B cell (primary cell): Measurements from ENCODE around the gene GPR137B. TPM values are rescaled to one million over a fixed set of nuclear protein-coding genes. Genes with fewer than 3 reads are reported as not detected.

Source experiments
- ATAC-seq: fragments of 200-7000 bp; cut with Tn5 transposase; one replicate; pipeline ENCODE4 v1.10.0; 2021; ENCODE audit warnings: low read depth, mild to moderate bottlenecking, moderate number of reproducible peaks, moderate library complexity
- CTCF ChIA-PET: fragments of 350-600 bp; sonication (Branson Sonifier 250); formaldehyde crosslinking; loops from one replicate; lab custom pipeline; 2021; ENCODE audit warnings: antibody characterized with exemption, inconsistent platforms; lab: Charles Lee
- POLR2A ChIA-PET: fragments of 350-600 bp; sonication (Branson Sonifier 250); formaldehyde crosslinking; loops from one replicate; lab custom pipeline; 2021; ENCODE audit warnings: antibody characterized with exemption; lab: Charles Lee
- DNase-seq: peaks from one replicate; pipeline ENCODE4 v3.0.0; 2013
- H2AFZ ChIP-seq: 2 replicates; pipeline ENCODE4 v1.6.1; 2012; ENCODE audit warnings: mild to moderate bottlenecking, low read depth, low read length; ENCODE audit not compliant: insufficient read depth, poor library complexity, severe bottlenecking
- H3K27ac ChIP-seq, 2 donors: 1 replicate in 1 of 2; 2 replicates in 1 of 2; pipeline ENCODE4 v1.5.1; 2012 to 2013; ENCODE audit warnings: low read length in 2 of 2, mild to moderate bottlenecking in 2 of 2, moderate library complexity in 1 of 2
- H3K27me3 ChIP-seq, 4 experiments: fragments of 200-600 bp in 1 of 4; sonication (generic) in 1 of 4; replicated peaks in 1 of 4; 1 replicate in 2 of 4; 2 replicates in 2 of 4; pipeline versions ENCODE4 v1.6.1 to v1.7.0; 2013 to 2016; ENCODE audit warnings: low read length in 3 of 4, mild to moderate bottlenecking in 2 of 4, mixed read lengths in 1 of 4, moderate library complexity in 1 of 4; ENCODE audit not compliant: insufficient read depth in 4 of 4, control insufficient read depth in 3 of 4; ENCODE audit errors: control extremely low read depth in 1 of 4
- H3K36me3 ChIP-seq, 2 experiments: replicated peaks in 1 of 2; 1 replicate in 1 of 2; 2 replicates in 1 of 2; pipeline versions ENCODE4 v1.6.1 to v1.7.1; 2013; ENCODE audit warnings: low read length in 1 of 2; ENCODE audit not compliant: insufficient read depth in 2 of 2, control insufficient read depth in 1 of 2; ENCODE audit errors: control extremely low read depth in 1 of 2, extremely low read depth in 1 of 2
- H3K4me1 ChIP-seq, 2 donors: fragments of 200-600 bp in 1 of 2; sonication (generic) in 1 of 2; 1 replicate in 1 of 2; 2 replicates in 1 of 2; pipeline versions ENCODE4 v1.5.1 to v1.6.1; 2013 to 2017; ENCODE audit warnings: low read length in 2 of 2; ENCODE audit not compliant: control insufficient read depth in 2 of 2, insufficient read depth in 2 of 2
- H3K4me2 ChIP-seq: replicated peaks from 2 replicates; pipeline ENCODE3; 2012; ENCODE audit warnings: mild to moderate bottlenecking, low read depth, low read length; ENCODE audit not compliant: poor library complexity, severe bottlenecking
- H3K4me3 ChIP-seq, 5 experiments: fragments of 200-600 bp in 1 of 5; sonication (generic) in 1 of 5; 1 replicate in 3 of 5; 2 replicates in 2 of 5; pipeline versions ENCODE4 v1.5.1 to v1.7.0; 2011 to 2016; ENCODE audit warnings: low read length in 4 of 5, mild to moderate bottlenecking in 4 of 5, low read depth in 2 of 5, control low read depth in 1 of 5, moderate library complexity in 1 of 5; ENCODE audit not compliant: insufficient read depth in 1 of 5; ENCODE audit errors: control extremely low read depth in 1 of 5, extremely low read depth in 1 of 5
- H3K79me2 ChIP-seq: fragments of 200-600 bp; sonication (generic); one replicate; pipeline ENCODE4 v1.6.0; 2016; ENCODE audit warnings: low read length; ENCODE audit not compliant: control insufficient read depth, insufficient read depth
- H3K9ac ChIP-seq: fragments of 200-600 bp; sonication (generic); 2 replicates; pipeline ENCODE4 v1.6.1; 2017; ENCODE audit warnings: mild to moderate bottlenecking, low read length, moderate library complexity
- H3K9me3 ChIP-seq, 3 donors: one replicate each; pipeline versions ENCODE4 v1.6.1 to v1.7.1; 2013; ENCODE audit warnings: low read length in 2 of 3; ENCODE audit not compliant: control insufficient read depth in 2 of 3, insufficient read depth in 1 of 3; ENCODE audit errors: control extremely low read depth in 1 of 3
- H4K20me1 ChIP-seq: 2 replicates; pipeline ENCODE4 v1.6.0; 2012; ENCODE audit warnings: mild to moderate bottlenecking, low read length; ENCODE audit not compliant: insufficient read depth, control insufficient read depth, poor library complexity, severe bottlenecking
- H3K27ac Mint-ChIP-seq: one replicate; pipeline ENCODE4 v1.8.0; 2021; ENCODE audit warnings: mixed read lengths
- H3K27me3 Mint-ChIP-seq: one replicate; pipeline ENCODE4 v1.8.0; 2021; ENCODE audit warnings: mixed read lengths
- H3K4me1 Mint-ChIP-seq: one replicate; pipeline ENCODE4 v1.8.0; 2021; ENCODE audit warnings: mixed read lengths
- H3K4me3 Mint-ChIP-seq: one replicate; pipeline ENCODE4 v1.8.0; 2021; ENCODE audit warnings: mixed read lengths
- H3K9me3 Mint-ChIP-seq: one replicate; pipeline ENCODE4 v1.8.0; 2022; ENCODE audit warnings: mixed read lengths; ENCODE audit not compliant: insufficient read depth
- EZH2 ChIP-seq: IDR thresholded peaks from 2 replicates; pipeline ENCODE4 v1.6.1; 2012; ENCODE audit warnings: borderline replicate concordance, low read depth, mild to moderate bottlenecking, moderate library complexity, low read length; ENCODE audit not compliant: insufficient read depth, poor library complexity, severe bottlenecking
- WGBS: methylation state at CpG from one replicate; pipeline ENCODE4 v1.1.5; 2013; ENCODE audit warnings: missing lambda C conversion rate; ENCODE audit not compliant: insufficient coverage; 5-methylcytosine and 5-hydroxymethylcytosine counted together
- intact Hi-C: fragments of 100-400 bp; cut with micrococcal nuclease; formaldehyde crosslinking; loops from one replicate; pipeline ENCODE4 v1.10.0; 2022
- polyA plus RNA-seq: library from polyadenylated mRNA; depleted of rRNA; stranded (reverse); fragments of >200 nt; gene quantifications from 2 replicates; pipeline ENCODE4 v1.2.3, GENCODE V29; 2012
- total RNA-seq, 2 donors: library from RNA; stranded (reverse); fragments of 120-200 nt in 1 of 2; gene quantifications; 1 replicate in 1 of 2; 2 replicates in 1 of 2; pipeline versions ENCODE4 v1.2.3 to v1.2.4, GENCODE V29; 2013 to 2022
- TF ChIP-seq, protein P1 (sequence below): fragments of 200-600 bp; IDR thresholded peaks from one replicate; pipeline ENCODE4 v1.8.0; 2022; ENCODE audit warnings: antibody characterized with exemption, mild to moderate bottlenecking

Gene GPR137B
- total and polyA plus RNA-seq, 2 donors (not counting 1 experiment from before 2014, with no cell fraction given): 1.5 to 11.8 TPM

DNA sequence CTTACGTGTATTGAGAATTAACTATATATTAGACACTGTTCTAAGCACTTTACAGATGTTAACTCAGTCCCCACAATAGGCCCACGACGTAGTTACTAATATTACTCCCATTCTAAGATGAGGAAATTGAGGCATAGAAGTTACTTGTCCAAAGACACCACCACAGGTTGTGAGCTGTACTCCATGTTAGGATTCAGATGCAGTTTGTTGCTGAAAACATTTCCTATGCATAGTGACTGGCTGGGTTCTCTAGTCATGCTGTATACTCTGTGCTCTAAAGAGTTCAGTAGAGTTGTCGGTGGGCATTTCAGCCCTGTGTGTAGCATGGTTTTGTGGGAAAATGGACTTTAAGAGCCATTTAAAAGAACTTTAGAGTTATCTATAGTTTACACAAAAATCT is 65.2 kb downstream of the GPR137B start:
- no peaks in the 10 kb centered on the region for H3K4me1 ChIP-seq
- no peak overlapping the region for H3K4me3 ChIP-seq
- Mint-ChIP-seq H3K27ac (no peak overlapping the region), H3K4me1 (no peaks in the 10 kb centered on the region), H3K9me3 (no peaks in the 10 kb centered on the region), H3K27me3 (no peaks in the 10 kb centered on the region), H3K4me3 (no peak overlapping the region)
- no CpG with 5 or more reads among the region's 4 CpGs for WGBS
- ChIA-PET POLR2A (no interaction called here), CTCF (no interaction called here)
- intact Hi-C loops: no loop called here
- H3K4me2 ChIP-seq: no peak overlapping the region
- H3K79me2 ChIP-seq: no peaks in the 10 kb centered on the region
- TF ChIP-seq EZH2: no peak
- TF ChIP-seq, protein P1, sequence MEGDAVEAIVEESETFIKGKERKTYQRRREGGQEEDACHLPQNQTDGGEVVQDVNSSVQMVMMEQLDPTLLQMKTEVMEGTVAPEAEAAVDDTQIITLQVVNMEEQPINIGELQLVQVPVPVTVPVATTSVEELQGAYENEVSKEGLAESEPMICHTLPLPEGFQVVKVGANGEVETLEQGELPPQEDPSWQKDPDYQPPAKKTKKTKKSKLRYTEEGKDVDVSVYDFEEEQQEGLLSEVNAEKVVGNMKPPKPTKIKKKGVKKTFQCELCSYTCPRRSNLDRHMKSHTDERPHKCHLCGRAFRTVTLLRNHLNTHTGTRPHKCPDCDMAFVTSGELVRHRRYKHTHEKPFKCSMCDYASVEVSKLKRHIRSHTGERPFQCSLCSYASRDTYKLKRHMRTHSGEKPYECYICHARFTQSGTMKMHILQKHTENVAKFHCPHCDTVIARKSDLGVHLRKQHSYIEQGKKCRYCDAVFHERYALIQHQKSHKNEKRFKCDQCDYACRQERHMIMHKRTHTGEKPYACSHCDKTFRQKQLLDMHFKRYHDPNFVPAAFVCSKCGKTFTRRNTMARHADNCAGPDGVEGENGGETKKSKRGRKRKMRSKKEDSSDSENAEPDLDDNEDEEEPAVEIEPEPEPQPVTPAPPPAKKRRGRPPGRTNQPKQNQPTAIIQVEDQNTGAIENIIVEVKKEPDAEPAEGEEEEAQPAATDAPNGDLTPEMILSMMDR: no peak
- H3K36me3 ChIP-seq: peaks cover 0 to 2% of the 10 kb centered on the region in 2 experiments
- H4K20me1 ChIP-seq: no peaks in the 10 kb centered on the region
- ATAC-seq (no peak), DNase-seq (no peak)
- H3K9ac ChIP-seq: no peak overlapping the region
- peaks cover 0 to 3% (median under 1%) of the 10 kb centered on the region in 3 donors for H3K9me3 ChIP-seq
- no peaks in the 10 kb centered on the region for H3K27me3 ChIP-seq
- no peak overlapping the region for H2AFZ ChIP-seq
- no peak overlapping the region for H3K27ac ChIP-seq

DNA sequence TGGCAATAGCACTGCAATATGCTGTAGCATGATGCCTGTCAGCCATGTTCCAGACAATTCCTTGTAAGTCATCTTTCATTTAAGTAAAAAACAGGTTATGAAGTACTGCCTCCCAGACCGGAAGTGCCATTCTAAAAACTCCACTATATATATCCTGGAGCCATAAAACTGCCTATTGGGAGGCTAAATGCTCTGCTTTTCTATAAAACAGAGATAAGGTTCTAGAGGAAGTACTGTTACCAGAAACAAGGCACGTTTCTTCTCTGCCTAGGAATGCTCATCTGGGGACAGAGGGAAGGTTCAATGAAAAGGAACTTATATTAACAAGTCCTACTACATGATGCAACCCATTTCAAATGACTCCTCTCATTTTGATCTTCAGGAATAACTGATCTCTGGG is 66.8 kb downstream of the GPR137B start:
- ChIA-PET CTCF (no interaction called here), POLR2A (no interaction called here)
- H3K79me2 ChIP-seq: no peaks in the 10 kb centered on the region
- TF ChIP-seq EZH2: no peak
- TF ChIP-seq, protein P1: no peak
- no peaks in the 10 kb centered on the region for H4K20me1 ChIP-seq
- WGBS: no CpG with 5 or more reads among the region's 2 CpGs
- Mint-ChIP-seq H3K27me3 (no peaks in the 10 kb centered on the region), H3K9me3 (no peaks in the 10 kb centered on the region), H3K4me1 (no peaks in the 10 kb centered on the region), H3K27ac (no peak overlapping the region), H3K4me3 (no peak overlapping the region)
- H3K9ac ChIP-seq: no peak overlapping the region
- no peak overlapping the region for H3K4me2 ChIP-seq
- no peaks in the 10 kb centered on the region for H3K27me3 ChIP-seq
- no peak overlapping the region for H3K4me3 ChIP-seq
- H2AFZ ChIP-seq: no peak overlapping the region
- no peak overlapping the region for H3K27ac ChIP-seq
- intact Hi-C loops: no loop called here
- H3K36me3 ChIP-seq: peaks cover 0 to 5% of the 10 kb centered on the region in 2 experiments
- no peaks in the 10 kb centered on the region for H3K9me3 ChIP-seq
- ATAC-seq: no peak
- H3K4me1 ChIP-seq: no peaks in the 10 kb centered on the region
- no peak for DNase-seq
